GM21786 (cell line): ENCODE measurements around the gene RAB5A.
"Not testable (repeated sequence)": the region's sequence is repeated elsewhere in the genome, so short reads cannot be mapped to it uniquely, and the experiment has no call there.

Experiments used
- ATAC-seq: cut with Tn5 transposase; IDR thresholded peaks from one replicate; pipeline ENCODE4 v1.9.1; 2021; ENCODE audit not compliant: unreplicated experiment

RAB5A gene

DNA sequence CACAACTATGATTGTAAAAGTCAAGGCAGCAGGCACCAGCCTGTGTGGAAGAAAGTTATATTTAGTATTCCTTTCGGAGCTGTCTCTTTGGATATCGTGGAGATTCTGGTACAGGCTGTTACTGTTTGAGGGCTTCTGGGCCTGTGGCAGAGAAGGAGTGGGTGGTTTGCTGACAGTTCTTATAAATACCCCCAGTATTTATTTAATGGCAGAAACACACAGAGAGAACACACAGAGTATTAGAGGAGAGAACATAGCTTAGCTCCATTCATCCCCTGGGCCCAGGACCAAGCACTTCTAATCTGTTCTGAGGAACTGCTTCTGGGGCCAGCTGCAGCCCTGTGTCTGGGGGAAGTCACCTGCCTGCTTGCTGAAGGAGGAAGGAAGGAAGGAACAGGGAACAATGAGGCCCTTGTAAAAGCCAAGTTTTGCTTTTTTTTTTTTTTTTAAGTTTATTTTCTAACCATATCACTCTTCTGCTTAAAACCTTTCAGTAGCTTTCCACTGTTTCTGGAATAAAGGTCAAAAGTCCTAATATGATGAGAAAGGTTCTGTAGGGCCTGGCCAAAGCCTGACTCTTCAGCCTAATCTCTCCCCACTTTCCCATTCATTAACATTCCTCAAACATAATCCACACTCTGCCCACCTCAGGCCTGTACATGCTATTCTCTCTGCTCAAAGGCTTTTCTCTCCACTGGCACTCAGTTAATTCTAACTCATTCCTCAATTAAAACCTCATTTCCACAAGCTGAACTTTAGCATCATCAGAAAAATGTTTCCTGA is 76.9 kb downstream of the RAB5A start:
- no peak for ATAC-seq

DNA sequence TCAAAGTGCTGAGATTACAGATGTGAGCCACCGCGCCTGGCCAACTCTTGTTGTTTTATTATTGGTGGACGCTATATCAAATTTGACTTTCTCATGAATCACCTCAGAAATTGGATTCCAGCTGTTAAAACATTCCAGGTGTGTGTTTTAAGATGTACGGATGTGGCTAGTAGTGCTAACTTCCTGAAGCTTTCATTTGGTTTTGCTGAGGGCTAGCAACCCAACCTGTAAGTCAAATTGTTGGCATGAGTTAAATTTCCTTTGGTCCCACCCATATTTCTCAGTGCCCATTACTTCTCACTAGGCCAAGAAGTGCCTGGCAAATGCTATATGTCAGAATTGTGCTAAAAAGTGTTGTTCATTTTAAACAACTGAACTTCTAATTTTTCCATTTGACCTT is 80.2 kb downstream of the RAB5A start:
- no peak for ATAC-seq

DNA sequence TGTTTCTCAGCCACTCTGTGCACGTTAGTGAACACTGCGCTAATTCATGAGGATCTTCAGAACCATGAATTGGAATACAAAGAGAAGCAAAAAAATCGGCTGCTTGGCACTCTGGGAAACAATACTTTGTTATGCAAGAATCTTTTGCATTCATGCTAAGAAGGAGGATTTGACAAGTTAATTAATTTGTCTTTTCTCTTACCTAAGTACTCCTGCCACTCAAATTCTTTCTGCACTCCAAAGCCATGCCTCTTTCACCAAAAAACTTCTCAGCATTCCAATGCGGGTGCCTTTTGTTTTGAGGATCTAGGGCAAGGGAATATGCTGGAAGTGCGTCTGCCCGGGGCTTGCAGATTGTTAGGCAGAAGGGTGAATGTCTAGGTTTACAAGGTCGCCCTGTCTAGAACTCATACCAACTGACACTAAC is 82.0 kb downstream of the RAB5A start:
- ATAC-seq = no peak

DNA sequence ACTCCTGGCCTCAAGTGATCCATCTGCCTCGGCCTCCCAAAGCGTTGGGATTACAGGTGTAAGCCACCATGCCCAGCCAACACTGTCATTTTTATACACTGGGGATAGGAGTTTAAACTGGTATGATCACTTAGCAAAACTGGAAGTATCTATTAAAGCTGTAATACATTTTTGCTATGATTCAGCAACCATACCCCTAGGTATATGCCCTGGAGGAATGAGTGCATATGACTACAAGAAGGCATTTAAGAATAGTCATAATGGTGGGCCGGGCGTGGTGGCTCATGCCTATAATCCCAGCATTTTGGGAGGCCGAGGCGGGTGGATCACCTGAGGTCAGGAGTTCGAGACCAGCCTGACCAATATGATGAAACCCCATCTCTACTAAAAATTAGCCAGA is 85.0 kb downstream of the RAB5A start:
- not testable (repeated sequence) for ATAC-seq
